A549 treated with DMSO at 1 μM for 4 hours (cell line): Measurements from ENCODE around the gene KIF27. TPM values are rescaled to one million over a fixed set of nuclear protein-coding genes. Genes with fewer than 3 reads are reported as not detected.

Experiments
- total RNA-seq: library from RNA; stranded (reverse); fragments of 200-300 nt; extraction: Qiagen RNA extraction; gene quantifications from 5 replicates; pipeline ENCODE4 v1.2.3, GENCODE V29; 2022; ENCODE audit warnings: low read depth

Gene KIF27
- 1.1 to 1.8 TPM (median 1.4 TPM) in 5 replicates for total RNA-seq

GRCh38 chr9:83920927-83921707 is at the start of gene KIF27:
Gene KIF27, minus strand, starts transcription at chr9:83921432. Its CDS starts 5,841 bp downstream, at chr9:83915591.

GRCh38 chr9:83817356-83818278 is 103.6 kb downstream of the KIF27 start, which contains the start of gene GKAP1:
Gene GKAP1, minus strand, starts transcription at chr9:83817769. Its CDS starts 11,252 bp downstream, at chr9:83806517.

Other genes with a start within 250 kb of the KIF27 start
- gene UBQLN1, start 213.5 kb downstream of the KIF27 start, total RNA-seq: 110 to 129 TPM (median 120 TPM) in 5 replicates
- 3.8 to 7.0 TPM (median 5.5 TPM) in 5 replicates for gene GKAP1, start 103.7 kb downstream of the KIF27 start, total RNA-seq
- gene HNRNPK, start 58.8 kb upstream of the KIF27 start, total RNA-seq: 561 to 719 TPM (median 599 TPM) in 5 replicates
- gene RMI1, start 59.4 kb upstream of the KIF27 start, total RNA-seq: 10.5 to 15.2 TPM (median 12.5 TPM) in 5 replicates